Mammary microvascular endothelial cell (primary cell): ENCODE data around the gene H2BW1. TPM values are rescaled to one million over a fixed set of nuclear protein-coding genes. Genes with fewer than 3 reads are reported as not detected.

Source experiments
- total RNA-seq: library from RNA; depleted of rRNA; stranded (reverse); fragments of >200 nt; gene quantifications from 2 replicates; pipeline ENCODE4 v1.2.3, GENCODE V29; 2015

H2BW1 gene, protein sequence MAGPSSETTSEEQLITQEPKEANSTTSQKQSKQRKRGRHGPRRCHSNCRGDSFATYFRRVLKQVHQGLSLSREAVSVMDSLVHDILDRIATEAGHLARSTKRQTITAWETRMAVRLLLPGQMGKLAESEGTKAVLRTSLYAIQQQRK
- not detected in 2 replicates for total RNA-seq

DNA sequence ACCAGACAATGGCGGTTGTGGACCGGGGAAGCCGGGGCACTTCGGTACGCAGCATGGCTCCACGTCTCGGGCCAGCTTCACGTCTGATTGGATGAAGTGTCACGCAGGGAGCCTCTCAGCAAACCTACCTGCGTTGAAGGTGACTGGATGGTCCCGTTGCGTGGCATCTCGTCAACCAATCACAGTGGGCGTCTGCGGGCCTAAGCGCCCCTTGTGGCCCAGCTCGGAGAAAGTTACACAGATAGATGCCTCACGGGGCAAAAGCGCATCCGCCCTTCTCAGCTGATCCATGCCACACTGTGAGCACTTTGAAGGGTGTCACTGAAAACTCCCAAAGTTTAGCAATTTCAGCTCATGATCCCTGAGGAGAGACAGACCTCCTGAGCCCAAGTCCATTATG lies at the start of gene H2BW1:
H2BW1 (minus strand) TSS at position 103 of the 400 bp plus-strand sequence. CDS start 132 bp downstream, outside the sequence.

DNA sequence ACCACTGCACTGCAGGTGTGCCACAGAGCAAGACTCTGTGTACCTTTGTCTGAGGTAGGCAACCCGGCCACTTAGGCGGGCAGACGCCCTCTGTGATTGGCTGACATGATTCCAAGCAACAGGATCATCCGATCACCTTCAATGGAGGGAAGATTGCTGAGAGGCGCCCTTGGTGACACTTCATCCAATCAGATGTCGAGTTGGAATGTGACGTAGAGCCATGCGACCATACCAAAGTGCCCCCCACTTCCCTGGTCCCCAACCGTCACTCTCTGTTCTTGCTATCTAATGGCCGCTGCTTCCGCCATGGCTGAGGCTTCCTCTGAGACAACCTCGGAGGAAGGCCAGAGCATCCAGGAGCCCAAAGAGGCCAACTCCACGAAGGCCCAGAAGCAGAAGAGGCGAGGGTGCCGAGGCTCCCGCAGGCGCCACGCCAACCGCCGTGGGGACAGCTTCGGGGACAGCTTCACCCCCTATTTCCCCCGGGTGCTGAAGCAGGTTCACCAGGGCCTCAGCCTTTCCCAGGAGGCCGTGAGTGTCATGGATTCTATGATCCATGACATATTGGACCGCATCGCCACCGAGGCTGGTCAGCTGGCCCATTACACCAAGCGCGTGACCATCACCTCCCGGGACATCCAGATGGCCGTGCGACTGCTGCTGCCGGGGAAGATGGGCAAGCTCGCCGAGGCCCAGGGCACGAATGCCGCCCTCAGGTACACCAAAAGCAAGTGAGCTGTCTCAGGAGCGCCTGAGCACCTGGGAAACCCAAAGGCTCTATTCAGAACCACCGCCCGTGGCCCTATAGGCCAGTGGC lies 26.4 kb upstream of the H2BW1 start, which contains the start of gene H2BW2:
H2BW2 (plus strand) TSS at position 268 of the 817 bp plus-strand sequence; CDS start at position 307, 39 bp downstream.

DNA sequence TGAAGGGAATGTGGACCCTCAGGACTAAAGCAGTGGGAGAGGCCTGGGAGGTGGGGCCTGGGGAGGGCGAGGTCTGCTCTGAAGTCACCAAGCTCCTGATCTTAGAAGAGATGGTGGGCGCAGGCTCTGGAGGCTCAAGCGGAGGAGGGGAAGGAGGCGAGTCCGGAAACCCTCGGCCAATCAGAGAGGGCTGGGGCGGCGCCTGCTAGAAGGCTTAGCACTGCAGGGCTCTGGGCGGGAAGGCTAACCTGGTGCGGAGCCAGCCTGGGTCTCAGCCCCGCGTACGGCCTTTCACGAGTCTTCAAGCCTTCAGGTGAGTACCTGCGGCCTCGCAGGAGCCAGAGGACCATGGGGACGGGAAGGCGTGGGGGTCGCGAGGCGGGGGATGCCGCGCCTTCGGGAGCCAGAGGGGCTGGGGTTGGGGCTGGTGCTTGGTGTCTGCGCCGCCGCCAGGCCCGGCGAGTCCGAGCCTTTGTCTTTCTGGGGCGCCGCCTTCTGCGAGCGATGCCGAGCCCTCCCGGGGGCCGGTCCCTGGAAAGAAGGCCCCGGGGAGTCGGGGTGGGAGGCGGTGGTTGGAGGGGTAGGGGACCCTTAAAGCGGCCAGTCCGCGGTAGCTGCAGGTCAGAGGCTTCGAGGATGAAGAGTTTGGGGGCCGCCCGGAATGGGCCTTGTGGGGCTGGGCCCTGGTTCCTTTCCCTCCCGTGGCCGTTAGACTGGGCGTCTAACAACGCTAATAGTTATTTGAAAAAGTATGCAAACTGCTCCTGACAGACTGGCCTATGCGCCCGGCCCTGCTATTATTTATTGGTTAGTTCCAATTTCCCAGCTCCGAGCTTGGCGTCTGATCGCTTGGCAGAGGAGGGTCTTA lies 50.9 kb downstream of the H2BW1 start, which contains the start of gene TMSB15B:
TMSB15B (plus strand) TSS at position 217 of the 868 bp plus-strand sequence.

Other genes with a start within 250 kb of the H2BW1 start
- not detected in 2 replicates for gene PLP1, start 236.9 kb downstream of the H2BW1 start, total RNA-seq
- 0.10 and 0.13 TPM in 2 replicates for gene RAB9B, start 181.5 kb downstream of the H2BW1 start, total RNA-seq
- 6.9 and 13.6 TPM in 2 replicates for gene TMSB15B, start 51.1 kb downstream of the H2BW1 start, total RNA-seq
- not detected in 2 replicates for gene H2BW2, start 26.2 kb upstream of the H2BW1 start, total RNA-seq
- gene TMSB15C, start 62.5 kb upstream of the H2BW1 start, total RNA-seq = 0.40 and 1.3 TPM in 2 replicates
- 1.5 and 14.5 TPM in 2 replicates for gene ZCCHC18, start 98.8 kb upstream of the H2BW1 start, total RNA-seq
- gene SLC25A53, start 143.3 kb upstream of the H2BW1 start, total RNA-seq = 2.8 and 3.2 TPM in 2 replicates
- 12.4 and 14.1 TPM in 2 replicates for gene FAM199X, start 152.7 kb upstream of the H2BW1 start, total RNA-seq
- 0.20 TPM in 1 of 2 replicates, not detected in the other for gene ESX1, start 241.2 kb upstream of the H2BW1 start, total RNA-seq